NT2/D1 (cell line): ENCODE results near the gene WTAP.
"Not testable (repeated sequence)": the region's sequence is repeated elsewhere in the genome, so short reads cannot be mapped to it uniquely, and the experiment has no call there.

Source experiments
- DNase-seq: peaks from one replicate; pipeline ENCODE4 v3.0.0-alpha.2; 2011; ENCODE audit warnings: low read depth, low spot score
- H3K27me3 ChIP-seq: 2 replicates; pipeline ENCODE4 v1.6.0; 2011; ENCODE audit warnings: mild to moderate bottlenecking; ENCODE audit not compliant: insufficient read length, insufficient read depth
- H3K36me3 ChIP-seq: 2 replicates; pipeline ENCODE4 v1.6.1; 2011; ENCODE audit warnings: mild to moderate bottlenecking, low read length, mixed read lengths; ENCODE audit not compliant: insufficient read depth, insufficient read length
- H3K4me1 ChIP-seq: 2 replicates; pipeline ENCODE4 v1.5.1; 2011; ENCODE audit not compliant: insufficient read depth, insufficient read length
- H3K4me3 ChIP-seq: 2 replicates; pipeline ENCODE4 v1.5.1; 2011; ENCODE audit warnings: low read depth; ENCODE audit not compliant: insufficient read length
- H3K9ac ChIP-seq: 2 replicates; pipeline ENCODE4 v1.6.0; 2011; ENCODE audit warnings: low read depth; ENCODE audit not compliant: insufficient read length
- H3K9me3 ChIP-seq: 2 replicates; pipeline ENCODE4 v1.5.1; 2011; ENCODE audit warnings: mild to moderate bottlenecking, low read length; ENCODE audit not compliant: insufficient read depth
- SUZ12 ChIP-seq: IDR thresholded peaks from 2 replicates; pipeline ENCODE4 v1.6.1; 2011; ENCODE audit not compliant: insufficient read length, insufficient read depth; ENCODE audit errors: extremely low read depth
- YY1 ChIP-seq: IDR thresholded peaks from 2 replicates; pipeline ENCODE4 v1.6.1; 2011; ENCODE audit not compliant: insufficient read length, insufficient read depth
- ZNF274 ChIP-seq: IDR thresholded peaks from 2 replicates; pipeline ENCODE4 v1.6.1; 2011; ENCODE audit warnings: mild to moderate bottlenecking, low read depth, low read length

WTAP gene

DNA sequence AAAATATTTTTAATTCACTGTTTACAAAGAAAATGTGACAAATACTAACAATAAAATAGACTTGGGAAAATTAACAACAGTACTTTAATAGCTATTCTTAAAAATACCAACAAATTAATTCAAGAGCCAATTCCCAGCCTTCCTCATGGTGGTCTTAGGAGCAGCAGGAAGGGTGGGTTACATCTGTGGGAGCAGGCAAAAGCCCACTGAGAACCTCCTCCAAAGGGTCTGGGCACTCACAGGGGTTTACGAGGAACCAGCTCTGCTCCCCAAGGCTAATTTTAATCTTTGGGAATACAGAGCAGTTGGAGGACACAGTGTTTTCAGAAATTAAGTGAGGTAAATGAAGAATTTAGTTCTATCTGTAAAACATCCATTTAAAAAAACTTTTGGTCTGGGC, 44.5 kb upstream of the WTAP start:
- no peaks in the 10 kb centered on the region for H3K4me1 ChIP-seq
- no peak for TF ChIP-seq YY1
- no peak for TF ChIP-seq SUZ12
- TF ChIP-seq ZNF274, result no peak
- no peak overlapping the region for H3K4me3 ChIP-seq
- DNase-seq, result no peak
- H3K27me3 ChIP-seq, result no peaks in the 10 kb centered on the region
- H3K9me3 ChIP-seq, result no peaks in the 10 kb centered on the region
- H3K36me3 ChIP-seq, result peaks cover 46% of the 10 kb centered on the region
- no peak overlapping the region for H3K9ac ChIP-seq

DNA sequence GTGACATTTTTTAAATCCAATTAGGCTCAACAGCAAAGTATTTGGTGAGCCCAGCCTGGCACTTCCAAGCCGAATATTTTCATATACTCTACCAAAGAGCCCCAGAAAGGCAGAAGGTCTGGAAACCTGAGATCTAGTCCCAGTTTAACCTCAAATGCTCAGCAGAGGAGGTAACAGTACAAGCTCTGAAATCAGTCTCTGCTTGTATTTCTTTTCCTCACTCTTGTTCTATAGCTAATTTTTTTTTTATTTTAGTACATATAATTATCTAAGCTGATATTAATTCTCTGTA, 43.3 kb upstream of the WTAP start:
- Histone ChIP-seq H3K9me3 (no peaks in the 10 kb centered on the region), H3K36me3 (peaks cover 50% of the 10 kb centered on the region), H3K4me1 (no peaks in the 10 kb centered on the region), H3K9ac (no peak overlapping the region), H3K27me3 (no peaks in the 10 kb centered on the region), H3K4me3 (no peak overlapping the region)
- no peak for DNase-seq
- TF ChIP-seq ZNF274, result no peak
- no peak for TF ChIP-seq YY1
- TF ChIP-seq SUZ12, result no peak

DNA sequence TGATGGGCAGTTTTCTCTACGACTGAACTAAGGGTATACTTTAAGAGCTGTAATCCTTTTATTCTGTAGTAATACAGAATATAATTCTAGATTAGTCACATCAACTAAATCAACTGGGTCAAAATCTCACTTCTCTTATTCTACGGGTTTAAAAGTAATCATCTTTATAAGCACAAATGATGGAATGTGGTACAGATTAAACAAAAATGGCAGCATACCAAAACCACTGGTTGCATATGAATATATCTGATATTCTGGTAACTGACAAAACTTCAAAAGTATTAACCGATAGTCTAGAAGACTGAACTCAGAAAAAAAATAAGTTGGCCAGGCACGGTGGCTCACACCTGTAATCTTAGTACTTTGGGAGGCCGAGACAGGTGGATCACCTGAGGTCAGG, 41.3 kb upstream of the WTAP start:
- H3K4me1 ChIP-seq, result peaks cover 1% of the 10 kb centered on the region

DNA sequence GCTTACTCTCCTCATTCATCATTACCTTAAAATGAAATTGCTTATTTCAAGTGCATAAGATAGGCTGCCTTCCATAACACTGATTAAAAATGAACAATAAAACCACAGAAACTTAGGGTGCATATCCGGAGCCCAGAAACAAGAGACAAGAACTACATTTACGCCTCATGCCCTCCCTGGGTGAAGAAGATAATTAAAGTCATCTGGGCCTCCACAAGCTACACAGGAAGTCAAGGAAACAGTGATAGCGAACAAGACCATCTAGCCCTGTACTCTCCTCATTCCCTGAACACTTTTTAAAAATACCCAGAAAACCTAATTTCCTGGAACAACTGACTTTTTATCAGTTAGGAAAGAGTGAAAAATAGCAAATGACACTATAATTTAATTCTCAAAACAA, 40.6 kb upstream of the WTAP start:
- no peak for TF ChIP-seq ZNF274
- no peak for TF ChIP-seq YY1
- no peak for TF ChIP-seq SUZ12
- H3K36me3 ChIP-seq, result peaks cover 49% of the 10 kb centered on the region
- no peak for DNase-seq

More for the DNA sequence above, 41.3 kb upstream of the WTAP start:
- no peak overlapping the region for H3K9ac ChIP-seq
- no peaks in the 10 kb centered on the region for H3K9me3 ChIP-seq
- no peaks in the 10 kb centered on the region for H3K27me3 ChIP-seq
- peaks cover 53% of the 10 kb centered on the region for H3K36me3 ChIP-seq
- no peak overlapping the region for H3K4me3 ChIP-seq
- TF ChIP-seq ZNF274 (no peak), SUZ12 (no peak), YY1 (no peak)
- no peak for DNase-seq

DNA sequence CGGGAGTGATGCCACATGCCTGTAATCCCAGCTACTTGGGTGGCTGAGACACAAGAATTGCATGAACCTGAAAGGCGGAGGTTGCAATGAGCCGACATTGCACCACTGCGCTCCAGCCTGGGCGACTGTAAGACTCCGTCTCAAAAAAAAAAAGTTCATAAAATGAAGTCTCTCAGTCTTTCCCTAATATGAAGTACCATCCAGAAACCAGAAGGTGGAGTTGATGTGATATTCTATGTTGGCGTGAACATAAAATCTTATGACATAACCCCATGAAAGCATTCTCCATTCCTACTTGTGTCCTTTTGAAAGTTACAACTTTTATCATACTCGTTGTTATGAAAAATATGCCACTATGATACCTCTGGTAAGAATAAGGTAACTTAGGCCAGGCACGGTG, 40.0 kb upstream of the WTAP start:
- H3K4me3 ChIP-seq, result no peak overlapping the region
- no peak for TF ChIP-seq SUZ12
- TF ChIP-seq YY1, result no peak
- peaks cover 7% of the 10 kb centered on the region for H3K4me1 ChIP-seq
- H3K9ac ChIP-seq, result no peak overlapping the region
- no peaks in the 10 kb centered on the region for H3K27me3 ChIP-seq
- no peaks in the 10 kb centered on the region for H3K9me3 ChIP-seq
- peaks cover 50% of the 10 kb centered on the region for H3K36me3 ChIP-seq
- DNase-seq, result no peak

More for the DNA sequence above, 40.6 kb upstream of the WTAP start:
- Histone ChIP-seq H3K4me1 (peaks cover 2% of the 10 kb centered on the region), H3K9ac (no peak overlapping the region), H3K4me3 (no peak overlapping the region), H3K9me3 (no peaks in the 10 kb centered on the region), H3K27me3 (no peaks in the 10 kb centered on the region)

DNA sequence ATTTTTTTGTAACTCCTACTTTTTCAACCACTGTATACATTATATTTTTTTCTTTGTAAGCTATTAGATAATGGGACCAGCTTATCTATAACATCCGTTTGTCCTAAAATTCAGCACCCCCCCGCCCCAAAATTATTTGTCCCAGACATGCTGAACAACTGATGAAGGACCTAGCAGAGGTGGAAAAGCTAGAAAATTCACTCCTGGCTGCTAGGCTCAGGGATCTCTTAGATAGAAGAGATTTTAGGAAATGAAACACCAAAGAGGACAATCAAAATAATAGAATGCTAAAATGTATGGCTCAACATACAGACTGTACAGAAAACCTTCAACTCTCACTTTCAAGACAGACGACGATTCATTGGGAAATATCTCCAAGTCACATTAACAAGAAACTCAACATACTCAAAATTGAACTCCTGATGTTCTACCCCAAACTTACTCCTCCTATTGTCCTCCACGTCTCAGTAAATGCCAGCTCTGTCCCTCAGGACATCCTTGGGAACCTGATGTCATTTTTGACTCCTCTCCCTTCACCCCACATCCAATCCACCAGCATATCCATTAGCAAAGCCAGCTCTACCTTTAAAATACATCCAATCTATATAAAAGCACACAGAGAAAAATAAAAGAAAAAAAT, 38.9 kb upstream of the WTAP start:
- Histone ChIP-seq H3K36me3 (peaks cover 44% of the 10 kb centered on the region), H3K4me3 (no peak overlapping the region), H3K4me1 (peaks cover 7% of the 10 kb centered on the region), H3K27me3 (no peaks in the 10 kb centered on the region), H3K9ac (no peak overlapping the region), H3K9me3 (no peaks in the 10 kb centered on the region)
- no peak for DNase-seq
- TF ChIP-seq YY1, result no peak
- no peak for TF ChIP-seq SUZ12
- TF ChIP-seq ZNF274, result no peak

DNA sequence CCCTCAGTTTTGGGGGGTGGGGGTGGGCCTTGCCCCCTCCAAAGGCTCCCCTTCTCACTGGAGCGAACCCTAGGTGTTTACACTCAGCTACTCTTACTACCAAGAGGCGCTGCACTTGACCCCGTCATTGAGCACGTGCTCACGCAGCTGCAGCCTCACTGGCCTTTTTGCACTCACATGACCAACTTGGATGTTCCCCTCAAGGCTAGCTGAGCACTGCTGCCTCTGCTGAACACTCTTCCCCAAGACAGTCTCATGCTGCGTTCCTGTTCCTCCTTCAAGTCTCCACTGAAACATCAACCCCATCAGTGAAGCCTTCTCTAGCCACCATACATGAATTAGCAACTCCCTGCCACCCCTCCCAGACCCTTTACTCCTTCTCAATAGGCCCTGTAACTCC, 38.3 kb upstream of the WTAP start:
- H3K9me3 ChIP-seq, result no peaks in the 10 kb centered on the region
- no peak overlapping the region for H3K4me3 ChIP-seq
- peaks cover 38% of the 10 kb centered on the region for H3K36me3 ChIP-seq
- no peak overlapping the region for H3K9ac ChIP-seq
- DNase-seq, result no peak
- peaks cover 7% of the 10 kb centered on the region for H3K4me1 ChIP-seq
- no peaks in the 10 kb centered on the region for H3K27me3 ChIP-seq
- no peak for TF ChIP-seq ZNF274

DNA sequence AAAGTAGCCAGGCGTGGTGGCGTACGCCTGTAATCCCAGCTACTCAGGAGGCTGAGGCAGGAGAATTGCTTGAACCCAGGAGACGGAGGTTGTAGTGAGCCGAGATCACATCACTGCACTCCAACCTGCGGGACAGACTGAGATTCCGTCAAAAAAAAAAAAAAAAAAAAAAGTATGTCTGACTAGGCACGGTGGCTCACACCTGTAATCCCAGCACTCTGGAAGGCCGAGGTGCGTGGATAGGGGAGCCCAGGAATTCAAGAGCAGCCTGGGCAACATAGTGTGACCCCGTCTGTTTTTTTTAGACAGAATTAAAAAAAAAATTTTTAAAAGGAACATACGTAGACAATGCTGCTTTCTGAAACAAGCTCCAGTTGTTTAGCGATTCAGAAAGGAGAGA, 37.2 kb upstream of the WTAP start:
- H3K9me3 ChIP-seq, H3K27me3 ChIP-seq, H3K4me3 ChIP-seq, DNase-seq, H3K4me1 ChIP-seq, H3K9ac ChIP-seq: not testable (repeated sequence)
- H3K36me3 ChIP-seq, result peaks cover 29% of the 10 kb centered on the region
